ENCODE data around the gene WDR3.
"Not testable (repeated sequence)": the region's sequence is repeated elsewhere in the genome, so short reads cannot be mapped to it uniquely, and the experiment has no call there.

Gene WDR3

GRCh38 chr1:117929343-117930172 is at the start of gene WDR3, which contains the start of gene GDAP2:
Gene WDR3 (plus strand): TSS chr1:117929739. CDS start chr1:117933320, 3,581 bp downstream.
Gene GDAP2 (minus strand): TSS chr1:117929621. CDS start chr1:117920357, 9,264 bp downstream.
- in situ Hi-C loops (cut with MboI; ENCODE audit: low sequenced_read_pairs) = no loop called here

- in situ Hi-C loops (cut with MboI; ENCODE audit: low sequenced_read_pairs) = no loop called here
Observed at GRCh38 chr1:117883616-117884015, 45.9 kb upstream of the WDR3 start.

GRCh38 chr1:117886101-117886795 is 43.3 kb upstream of the WDR3 start:
- in situ Hi-C loops (cut with MboI; ENCODE audit: low sequenced_read_pairs) = no loop called here

- in situ Hi-C loops (cut with MboI; ENCODE audit: low sequenced_read_pairs) = no loop called here
Observed at GRCh38 chr1:117890452-117890851, 39.1 kb upstream of the WDR3 start.

- in situ Hi-C loops (cut with MboI; ENCODE audit: low sequenced_read_pairs) = no loop called here
Observed at GRCh38 chr1:117892512-117892911, 37.0 kb upstream of the WDR3 start.

DNA sequence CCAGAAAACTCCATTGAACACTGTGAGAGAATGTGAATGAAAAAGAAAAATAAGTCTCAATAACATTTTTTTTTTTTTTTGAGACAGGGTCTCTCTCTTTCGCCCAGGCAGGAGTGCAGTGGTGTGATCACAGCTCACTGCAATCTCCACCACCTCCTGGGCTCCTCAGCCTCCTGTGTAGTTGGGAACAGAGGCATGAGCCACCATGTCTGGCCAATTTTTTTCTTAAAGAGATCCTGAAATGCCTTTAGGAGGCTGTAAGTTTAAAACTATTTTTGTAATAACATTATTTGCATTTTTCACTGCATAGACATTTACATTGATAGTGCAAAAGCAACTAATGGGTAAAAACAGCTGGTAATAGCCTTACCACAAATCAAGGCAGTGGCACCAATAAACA is 35.5 kb upstream of the WDR3 start:
- in situ Hi-C loops (cut with MboI; ENCODE audit: low sequenced_read_pairs) = no loop called here

- in situ Hi-C loops (cut with MboI; ENCODE audit: low sequenced_read_pairs) = no loop called here
Observed at GRCh38 chr1:117895482-117896114, 33.9 kb upstream of the WDR3 start.

DNA sequence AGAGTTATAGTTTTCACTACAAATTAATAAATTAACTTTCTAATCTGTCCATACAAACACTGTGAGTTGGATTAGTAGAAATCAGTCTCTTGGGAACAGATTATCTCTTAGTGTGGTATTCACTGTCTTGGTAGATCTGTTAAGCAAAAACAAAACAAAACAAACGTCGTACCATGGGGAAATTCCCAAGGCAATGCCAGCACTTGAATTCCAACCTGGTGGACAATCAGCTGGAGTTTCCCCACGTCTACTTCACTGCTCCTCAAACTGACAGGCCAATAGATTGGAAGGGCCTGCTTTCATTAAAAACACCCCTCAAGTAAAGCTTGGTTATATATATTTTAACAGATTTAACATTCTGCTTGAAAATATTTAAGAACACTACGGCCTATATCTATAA is 32.0 kb upstream of the WDR3 start:
- in situ Hi-C loops (cut with MboI; ENCODE audit: low sequenced_read_pairs) = no loop called here

GRCh38 chr1:117899801-117900200 is 29.7 kb upstream of the WDR3 start:
- in situ Hi-C loops (cut with MboI; ENCODE audit: low sequenced_read_pairs) = no loop called here

DNA sequence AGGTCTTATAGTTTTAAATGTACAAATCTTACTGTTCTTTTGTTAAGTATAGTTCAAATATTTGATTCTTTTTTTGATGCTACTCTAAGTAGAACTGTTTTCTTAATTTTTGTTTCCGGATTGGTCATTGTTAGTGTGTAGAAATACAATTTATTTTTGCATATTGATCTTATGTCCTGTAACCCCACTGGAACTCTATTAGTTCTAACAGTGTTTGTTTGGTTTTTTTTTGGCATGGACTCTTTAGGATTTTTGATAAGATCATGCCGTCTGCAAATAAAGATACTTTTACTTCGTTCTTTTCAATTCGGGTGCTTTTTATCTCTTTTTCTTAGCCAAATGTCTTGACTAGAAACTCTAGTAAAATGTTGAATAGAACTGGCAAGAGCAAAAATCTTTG is 26.6 kb upstream of the WDR3 start:
- in situ Hi-C loops (cut with MboI; ENCODE audit: low sequenced_read_pairs) = no loop called here

DNA sequence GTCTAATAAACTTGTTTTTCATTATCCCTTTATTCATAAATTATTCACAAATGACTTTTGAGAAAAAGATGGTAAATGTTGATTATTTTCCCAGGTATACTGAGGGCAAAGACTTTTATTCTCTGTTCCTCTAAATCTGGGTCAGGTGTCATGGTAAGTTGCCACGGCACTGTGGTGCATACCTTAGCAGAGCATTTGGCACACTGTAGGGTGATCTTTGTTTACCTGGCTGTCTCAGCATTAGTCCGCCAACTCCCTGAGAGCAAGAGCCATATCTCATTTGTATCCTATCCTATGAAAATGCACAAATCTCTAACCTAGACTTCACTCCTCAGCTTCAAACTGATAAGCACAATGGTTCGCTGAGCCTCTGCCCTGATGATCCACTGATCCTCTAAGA is 25.1 kb upstream of the WDR3 start:
- in situ Hi-C loops (cut with MboI; ENCODE audit: low sequenced_read_pairs) = no loop called here

DNA sequence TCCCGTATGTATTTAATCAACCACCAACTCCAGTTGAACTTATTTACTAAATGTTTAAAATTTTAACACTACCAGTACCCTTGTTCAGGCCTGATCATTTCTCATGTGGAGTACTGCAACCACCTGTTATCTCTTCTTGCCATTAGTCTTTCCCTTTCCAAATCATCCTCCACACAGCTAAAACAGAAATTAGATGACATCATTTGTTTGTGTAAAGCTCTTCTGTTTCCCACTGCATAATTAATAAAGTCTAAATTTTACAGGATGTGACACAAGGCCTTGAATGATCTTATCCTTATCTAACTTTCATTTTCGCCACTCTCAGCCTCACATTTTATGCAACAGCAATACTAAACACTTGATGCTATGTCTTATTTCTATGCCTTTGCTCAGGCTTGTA is 24.5 kb upstream of the WDR3 start:
- in situ Hi-C loops (cut with MboI; ENCODE audit: low sequenced_read_pairs) = no loop called here

- in situ Hi-C loops (cut with MboI; ENCODE audit: low sequenced_read_pairs) = no loop called here
Observed at GRCh38 chr1:117911051-117911450, 18.5 kb upstream of the WDR3 start.

- in situ Hi-C loops (cut with MboI; ENCODE audit: low sequenced_read_pairs) = no loop called here
Observed at GRCh38 chr1:117919376-117919775, 10.2 kb upstream of the WDR3 start.

DNA sequence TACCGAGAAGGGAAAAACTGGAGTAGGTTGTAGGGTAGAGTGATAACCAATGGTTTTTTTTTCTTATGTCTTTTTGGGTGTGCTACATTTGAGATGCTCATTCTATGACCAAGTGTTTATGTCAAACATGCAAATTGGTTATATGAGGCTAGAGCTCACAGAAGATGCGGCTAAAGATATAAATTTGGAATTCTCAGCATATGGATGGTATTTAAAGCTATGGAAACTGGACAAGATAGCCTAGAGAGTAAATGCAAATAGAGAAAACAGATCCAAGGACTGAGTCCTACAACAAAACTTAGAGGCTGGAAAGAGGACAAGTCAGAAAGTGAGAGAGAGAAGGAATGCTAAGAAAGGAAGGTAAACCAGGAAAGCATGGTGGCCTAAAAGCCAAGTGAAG is 7.5 kb upstream of the WDR3 start:
- in situ Hi-C loops (cut with MboI; ENCODE audit: low sequenced_read_pairs) = no loop called here

- in situ Hi-C loops (cut with MboI; ENCODE audit: low sequenced_read_pairs) = not testable (repeated sequence)
Observed at GRCh38 chr1:117922717-117923116, 6.8 kb upstream of the WDR3 start.

- in situ Hi-C loops (cut with MboI; ENCODE audit: low sequenced_read_pairs) = no loop called here
Observed at GRCh38 chr1:117925981-117926380, 3.6 kb upstream of the WDR3 start.

DNA sequence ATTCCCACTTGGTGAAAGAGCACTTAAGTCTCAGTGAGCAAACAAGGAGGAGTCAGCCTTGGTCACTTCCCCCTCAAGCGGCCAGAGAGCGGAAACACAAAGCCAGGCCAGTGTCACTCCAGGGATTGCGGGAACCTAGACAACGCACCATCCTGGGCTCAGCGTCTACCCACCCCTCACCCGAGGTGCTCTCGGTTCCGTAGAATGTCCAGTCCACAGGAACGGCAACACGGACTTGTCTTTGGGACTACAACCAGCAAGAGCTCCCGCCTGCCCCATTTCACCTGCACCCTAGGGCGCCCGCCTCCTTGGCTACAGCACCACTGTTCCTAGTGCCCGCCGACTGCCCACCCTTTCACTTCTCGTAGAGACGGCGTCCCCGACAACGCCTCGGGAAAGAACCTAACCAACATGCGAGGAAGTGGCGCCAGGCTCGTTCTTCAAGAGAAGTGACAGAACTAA is 627 bp upstream of the WDR3 start:
- in situ Hi-C loops (cut with MboI; ENCODE audit: low sequenced_read_pairs) = no loop called here

DNA sequence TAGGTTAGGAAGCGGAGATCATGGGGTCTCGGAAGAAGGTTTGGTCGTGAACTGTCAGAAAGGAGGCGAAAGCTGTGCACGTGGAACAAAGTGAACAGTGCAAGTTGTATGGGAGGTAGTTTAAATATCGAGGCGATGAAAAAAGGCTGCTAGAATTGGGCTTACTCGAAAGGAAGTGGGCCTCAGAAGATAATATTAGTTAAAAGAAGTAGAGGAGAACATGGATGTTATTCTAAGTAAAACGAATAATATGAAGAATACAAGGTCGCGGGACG is 571 bp downstream of the WDR3 start:
- in situ Hi-C loops (cut with MboI; ENCODE audit: low sequenced_read_pairs) = no loop called here

GRCh38 chr1:117930484-117930883 is 945 bp downstream of the WDR3 start:
- in situ Hi-C loops (cut with MboI; ENCODE audit: low sequenced_read_pairs) = no loop called here

DNA sequence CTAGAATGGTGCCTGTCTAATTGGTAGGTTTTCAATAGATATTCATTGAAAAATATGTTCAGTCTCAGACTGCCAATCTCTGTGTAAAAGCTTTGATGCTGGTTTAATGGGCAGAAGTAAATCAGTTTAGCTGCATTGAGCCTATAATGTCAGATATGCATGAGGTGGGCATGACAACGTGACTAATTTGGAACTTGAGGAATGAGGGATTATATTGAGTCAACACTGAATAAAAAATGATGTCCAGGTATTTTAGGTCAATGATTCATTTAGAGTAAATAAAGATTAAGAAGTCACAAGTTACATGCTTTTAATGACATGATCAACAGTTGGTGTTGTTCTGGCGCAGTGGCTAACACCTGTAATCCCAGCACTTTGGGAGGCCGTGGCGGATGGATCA is 3.0 kb downstream of the WDR3 start:
- in situ Hi-C loops (cut with MboI; ENCODE audit: low sequenced_read_pairs) = no loop called here

DNA sequence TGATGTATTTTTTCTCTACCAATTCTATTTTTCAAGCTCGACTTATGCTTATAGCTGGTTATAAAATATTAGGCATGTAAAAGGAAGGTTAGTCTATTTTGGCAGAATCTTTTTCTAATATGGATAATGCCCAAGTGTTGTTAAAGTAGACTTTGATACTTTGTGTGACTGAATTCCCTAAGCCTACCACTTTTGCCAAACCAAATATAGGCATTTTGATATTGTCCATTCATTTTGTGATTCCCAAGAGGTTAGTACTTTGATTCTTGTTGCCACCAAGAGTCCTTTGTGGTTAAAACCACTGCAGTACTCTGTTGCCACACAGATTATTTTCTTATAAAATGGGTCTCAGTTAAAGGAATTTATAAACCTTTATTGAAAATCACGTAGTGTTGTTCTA is 4.2 kb downstream of the WDR3 start:
- in situ Hi-C loops (cut with MboI; ENCODE audit: low sequenced_read_pairs) = no loop called here
